Endothelial cell of umbilical vein (primary cell): ENCODE measurements around the gene ADARB2. TPM values are rescaled to one million over a fixed set of nuclear protein-coding genes. Genes with fewer than 3 reads are reported as not detected.

Experiments used
- BruUV-seq: library from RNA; stranded (reverse); fragments of 400-500 nt; replicated peaks from 2 replicates; lab custom pipeline; 2021; lab: Mats Ljungman, UMichigan
- CTCF ChIA-PET: fragments of 300-600, 350-600 bp; sonication (Branson Sonifier 250); formaldehyde crosslinking; loops from one replicate; lab custom pipeline; 2021; ENCODE audit warnings: antibody characterized with exemption, inconsistent platforms; lab: Charles Lee
- POLR2A ChIA-PET: fragments of 300-600, 350-600 bp; sonication (Branson Sonifier 250); formaldehyde crosslinking; loops from one replicate; lab custom pipeline; 2021; ENCODE audit warnings: antibody characterized with exemption, inconsistent platforms; lab: Charles Lee
- DNase-seq: peaks from one replicate; pipeline ENCODE4 v3.0.0-alpha.2; 2011; ENCODE audit warnings: low read depth, low spot score
- FAIRE-seq: peaks from 2 replicates; lab custom pipeline; 2011; peaks lifted over from hg19 to GRCh38; lab: Jason Lieb, UNC
- H2AFZ ChIP-seq: 2 replicates; pipeline ENCODE4 v1.6.0; 2012; ENCODE audit warnings: low read depth, low read length, control low read depth, inconsistent platforms
- H3K27ac ChIP-seq: 2 replicates; pipeline ENCODE4 v1.5.1; 2011; ENCODE audit warnings: low read depth, mild to moderate bottlenecking, control low read depth, low read length, moderate library complexity; ENCODE audit not compliant: insufficient read depth
- H3K27me3 ChIP-seq, 2 experiments: 2 replicates each; pipeline versions ENCODE4 v1.6.0 to v1.6.1; 2011; ENCODE audit warnings: low read length in 2 of 2, mixed read lengths in 1 of 2; ENCODE audit not compliant: control insufficient read depth in 2 of 2, insufficient read depth in 2 of 2
- H3K36me3 ChIP-seq, 2 experiments: 2 replicates in 1 of 2; 3 replicates in 1 of 2; pipeline ENCODE4 v1.5.1; 2011; ENCODE audit warnings: low read length in 2 of 2, mild to moderate bottlenecking in 1 of 2, moderate library complexity in 1 of 2; ENCODE audit not compliant: control insufficient read depth in 2 of 2, insufficient read depth in 2 of 2; ENCODE audit errors: extremely low read depth in 1 of 2
- H3K4me1 ChIP-seq: 3 replicates; pipeline ENCODE4 v1.5.1; 2011; ENCODE audit warnings: mild to moderate bottlenecking, low read length; ENCODE audit not compliant: control insufficient read depth, insufficient read depth; ENCODE audit errors: extremely low read depth
- H3K4me2 ChIP-seq: 2 replicates; pipeline ENCODE4 v1.6.1; 2011; ENCODE audit warnings: low read length, control low read depth, mixed read lengths; ENCODE audit not compliant: insufficient read depth
- H3K4me3 ChIP-seq, 3 experiments: fragments of 200-600 bp in 1 of 3; sonication (generic), shearing (Covaris generic) in 1 of 3; replicated peaks in 1 of 3; 2 replicates each; pipeline ENCODE4 v1.5.1; 2011 to 2016; ENCODE audit warnings: control low read depth in 3 of 3, low read length in 3 of 3, mild to moderate bottlenecking in 2 of 3, inconsistent platforms in 1 of 3, low read depth in 1 of 3, moderate library complexity in 1 of 3; ENCODE audit not compliant: insufficient read depth in 1 of 3
- H3K79me2 ChIP-seq: 2 replicates; pipeline ENCODE4 v1.6.0; 2012; ENCODE audit warnings: low read length, inconsistent platforms; ENCODE audit not compliant: control insufficient read depth, insufficient read depth
- H3K9ac ChIP-seq: replicated peaks from 2 replicates; pipeline ENCODE3; 2011; ENCODE audit warnings: low read length, control low read depth; ENCODE audit not compliant: insufficient read depth; ENCODE audit errors: extremely low read depth
- H3K9me1 ChIP-seq: replicated peaks from 3 replicates; pipeline ENCODE4 v1.6.0; 2011; ENCODE audit warnings: mild to moderate bottlenecking, low read length; ENCODE audit not compliant: control insufficient read depth, insufficient read depth; ENCODE audit errors: extremely low read depth
- H3K9me3 ChIP-seq: replicated peaks from 2 replicates; pipeline ENCODE4 v1.5.1; 2012; ENCODE audit warnings: low read length, inconsistent platforms; ENCODE audit not compliant: control insufficient read depth, insufficient read depth
- H4K20me1 ChIP-seq: replicated peaks from 2 replicates; pipeline ENCODE3; 2011; ENCODE audit warnings: mild to moderate bottlenecking, low read length; ENCODE audit not compliant: control insufficient read depth, insufficient read depth; ENCODE audit errors: extremely low read depth
- EZH2 ChIP-seq: IDR thresholded peaks from 2 replicates; pipeline ENCODE4 v1.6.1; 2012; ENCODE audit warnings: borderline replicate concordance, low read depth, mild to moderate bottlenecking, moderate library complexity, low read length, inconsistent platforms; ENCODE audit not compliant: severe bottlenecking
- FOS ChIP-seq: IDR thresholded peaks from 2 replicates; pipeline ENCODE4 v1.6.1; 2011; ENCODE audit warnings: mild to moderate bottlenecking, low read length, moderate library complexity, borderline replicate concordance; ENCODE audit not compliant: insufficient read depth
- GATA2 ChIP-seq: IDR thresholded peaks from 2 replicates; pipeline ENCODE4 v1.7.0; 2011; ENCODE audit warnings: low read depth, mild to moderate bottlenecking, moderate library complexity, mixed read lengths, low read length; ENCODE audit not compliant: insufficient read length, insufficient read depth
- JUN ChIP-seq: IDR thresholded peaks from 2 replicates; pipeline ENCODE4 v1.6.1; 2011; ENCODE audit warnings: borderline replicate concordance, low read depth; ENCODE audit not compliant: insufficient read length, insufficient read depth
- MYC ChIP-seq: IDR thresholded peaks from one replicate; pipeline ENCODE4 v1.6.1; 2011; ENCODE audit warnings: mild to moderate bottlenecking, low read depth, low read length
- POLR2A ChIP-seq: IDR thresholded peaks from 2 replicates; pipeline ENCODE4 v1.6.1; 2012; ENCODE audit warnings: low read depth, mild to moderate bottlenecking, control low read depth, low read length
- POLR2AphosphoS5 ChIP-seq: IDR thresholded peaks from 2 replicates; pipeline ENCODE4 v1.6.1; 2012; ENCODE audit warnings: low read depth, mild to moderate bottlenecking, control low read depth, low read length, moderate library complexity; ENCODE audit not compliant: insufficient read depth
- dilution Hi-C: fragments of 300-500 bp; cut with MboI; formaldehyde crosslinking; loops from one replicate; pipeline ENCODE4 v1.15.0; 2019; ENCODE audit warnings: low sequenced_read_pairs; ENCODE audit not compliant: extremely low pct_ligation_motif_present
- intact Hi-C: fragments of 100-400 bp; cut with micrococcal nuclease; formaldehyde crosslinking; loops from one replicate; pipeline ENCODE4 v1.10.0; 2022
- polyA plus RNA-seq, 4 experiments: library from polyadenylated mRNA; depleted of rRNA in 3 of 4; stranded (reverse) in 3 of 4; unstranded in 1 of 4; fragments of >200 nt; gene quantifications; 2 replicates each; pipeline versions ENCODE4 v1.2.1 to v1.2.3, GENCODE V29; 2011 to 2012; ENCODE audit warnings: missing spikeins in 1 of 4
- total RNA-seq: library from RNA; stranded (reverse); gene quantifications from 2 replicates; pipeline ENCODE4 v1.2.3, GENCODE V29; 2021
- TF ChIP-seq, protein P1 (sequence below), 2 donors: IDR thresholded peaks; 1 replicate in 1 of 2; 2 replicates in 1 of 2; pipeline ENCODE4 v1.5.1; 2011; ENCODE audit warnings: low read length in 2 of 2, mild to moderate bottlenecking in 2 of 2, moderate library complexity in 2 of 2, control low read depth in 1 of 2, inconsistent platforms in 1 of 2, low read depth in 1 of 2; ENCODE audit not compliant: insufficient read depth in 1 of 2; ENCODE audit errors: extremely low read depth in 1 of 2
- TF ChIP-seq, protein P2 (sequence below): IDR thresholded peaks from 2 replicates; pipeline ENCODE4 v1.6.1; 2011; ENCODE audit not compliant: insufficient read depth, insufficient read length

The ADARB2 gene
- total and polyA plus RNA-seq, 2 donors (not counting 3 experiments of a cell fraction or from before 2014, with no cell fraction given), result not detected

DNA sequence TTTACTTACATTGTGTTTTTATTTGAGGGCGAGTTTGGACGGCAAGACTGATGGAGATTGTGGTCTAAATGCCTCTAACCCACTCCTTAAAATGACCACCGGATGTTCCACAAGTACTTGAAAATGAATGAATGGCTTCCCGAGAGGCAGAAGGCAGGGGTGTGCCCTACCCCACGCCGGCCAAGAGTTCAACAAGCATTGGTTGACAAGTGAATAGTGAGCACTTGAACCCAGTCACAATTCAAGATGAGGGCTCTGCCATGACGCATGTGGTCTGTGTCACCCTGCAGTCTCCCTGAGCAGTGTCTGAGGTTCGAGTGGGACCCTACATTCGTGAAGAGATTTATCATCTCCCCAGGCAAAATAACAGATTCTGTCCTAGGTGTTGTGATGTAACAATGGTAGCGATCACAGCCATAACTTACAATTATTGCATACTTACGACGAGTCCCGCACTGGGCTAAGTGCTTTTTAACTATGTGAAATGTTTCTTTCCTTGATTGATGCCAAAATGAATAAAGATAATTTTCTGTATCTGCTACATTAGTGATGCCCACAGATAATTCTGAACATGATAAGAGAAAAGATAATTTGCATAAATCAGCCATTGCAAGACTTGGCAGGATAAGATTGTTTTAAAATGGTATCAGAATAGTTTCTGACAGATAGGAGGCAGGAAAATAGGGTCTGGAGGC lies 375.8 kb downstream of the ADARB2 start:
- BruUV-seq, result no TSS peak
- intact Hi-C loops, result no loop called here
- POLR2A ChIA-PET, result no interaction called here

More for the DNA sequence above, 375.8 kb downstream of the ADARB2 start:
- no peak overlapping the region for H3K4me3 ChIP-seq
- no peaks in the 10 kb centered on the region for H3K36me3 ChIP-seq
- TF ChIP-seq EZH2 (no peak), POLR2A (no peak), MYC (no peak), GATA2 (no peak), FOS (no peak), JUN (no peak), POLR2AphosphoS5 (no peak)
- TF ChIP-seq, protein P1, sequence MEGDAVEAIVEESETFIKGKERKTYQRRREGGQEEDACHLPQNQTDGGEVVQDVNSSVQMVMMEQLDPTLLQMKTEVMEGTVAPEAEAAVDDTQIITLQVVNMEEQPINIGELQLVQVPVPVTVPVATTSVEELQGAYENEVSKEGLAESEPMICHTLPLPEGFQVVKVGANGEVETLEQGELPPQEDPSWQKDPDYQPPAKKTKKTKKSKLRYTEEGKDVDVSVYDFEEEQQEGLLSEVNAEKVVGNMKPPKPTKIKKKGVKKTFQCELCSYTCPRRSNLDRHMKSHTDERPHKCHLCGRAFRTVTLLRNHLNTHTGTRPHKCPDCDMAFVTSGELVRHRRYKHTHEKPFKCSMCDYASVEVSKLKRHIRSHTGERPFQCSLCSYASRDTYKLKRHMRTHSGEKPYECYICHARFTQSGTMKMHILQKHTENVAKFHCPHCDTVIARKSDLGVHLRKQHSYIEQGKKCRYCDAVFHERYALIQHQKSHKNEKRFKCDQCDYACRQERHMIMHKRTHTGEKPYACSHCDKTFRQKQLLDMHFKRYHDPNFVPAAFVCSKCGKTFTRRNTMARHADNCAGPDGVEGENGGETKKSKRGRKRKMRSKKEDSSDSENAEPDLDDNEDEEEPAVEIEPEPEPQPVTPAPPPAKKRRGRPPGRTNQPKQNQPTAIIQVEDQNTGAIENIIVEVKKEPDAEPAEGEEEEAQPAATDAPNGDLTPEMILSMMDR (IDR thresholded peaks at IDR 0.05; ENCODE audit: extremely low read depth in 1 of 2, insufficient read depth in 1 of 2, low read depth in 1 of 2, low read length in 2 of 2), result no peak
- TF ChIP-seq, protein P2, sequence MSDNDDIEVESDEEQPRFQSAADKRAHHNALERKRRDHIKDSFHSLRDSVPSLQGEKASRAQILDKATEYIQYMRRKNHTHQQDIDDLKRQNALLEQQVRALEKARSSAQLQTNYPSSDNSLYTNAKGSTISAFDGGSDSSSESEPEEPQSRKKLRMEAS, result no peak
- H3K9me1 ChIP-seq, result no peaks in the 10 kb centered on the region
- dilution Hi-C loops, result no loop called here
- no peak overlapping the region for H2AFZ ChIP-seq
- H3K27ac ChIP-seq, result no peak overlapping the region
- no peaks in the 10 kb centered on the region for H4K20me1 ChIP-seq
- no peaks in the 10 kb centered on the region for H3K79me2 ChIP-seq
- no peaks in the 10 kb centered on the region for H3K27me3 ChIP-seq
- H3K4me1 ChIP-seq, result no peaks in the 10 kb centered on the region
- no peak overlapping the region for H3K4me2 ChIP-seq
- no peak for FAIRE-seq
- no peak for DNase-seq
- no peak overlapping the region for H3K9ac ChIP-seq
- CTCF ChIA-PET, result no interaction called here
- H3K9me3 ChIP-seq, result no peaks in the 10 kb centered on the region
